Keratinocyte (primary cell): ENCODE results near the gene GSTO2.

Source experiments
- CTCF ChIP-seq, 3 experiments: IDR thresholded peaks in 1 of 3; conservative IDR thresholded peaks in 1 of 3; optimal IDR thresholded peaks in 1 of 3; 2 replicates in 2 of 3; 3 replicates in 1 of 3; pipeline versions ENCODE3 to v1.5.1; 2011; ENCODE audit warnings: low read length in 3 of 3, mild to moderate bottlenecking in 3 of 3, moderate library complexity in 2 of 3, control low read depth in 1 of 3, inconsistent platforms in 1 of 3; ENCODE audit not compliant: insufficient read depth in 2 of 3; ENCODE audit errors: extremely low read depth in 1 of 3
- EZH2 ChIP-seq: IDR thresholded peaks from one replicate; pipeline ENCODE4 v1.6.1; 2012; ENCODE audit warnings: inconsistent platforms, mild to moderate bottlenecking, low read length, moderate library complexity

GRCh38 chr10:104353325-104354048 lies 84.5 kb downstream of the GSTO2 start, which contains the start of gene CFAP58:
- peak; percentile 62 to 72 (median 64) for TF ChIP-seq CTCF (optimal IDR thresholded peaks at IDR 0.05 in 1 of 3, IDR thresholded peaks at IDR 0.05 in 1 of 3, conservative IDR thresholded peaks at IDR 0.05 in 1 of 3; ENCODE audit: extremely low read depth in 1 of 3, insufficient read depth in 2 of 3, low read length in 3 of 3)
- TF ChIP-seq EZH2, result no peak
